Measurements from ENCODE around the gene MRPS10.

DNA sequence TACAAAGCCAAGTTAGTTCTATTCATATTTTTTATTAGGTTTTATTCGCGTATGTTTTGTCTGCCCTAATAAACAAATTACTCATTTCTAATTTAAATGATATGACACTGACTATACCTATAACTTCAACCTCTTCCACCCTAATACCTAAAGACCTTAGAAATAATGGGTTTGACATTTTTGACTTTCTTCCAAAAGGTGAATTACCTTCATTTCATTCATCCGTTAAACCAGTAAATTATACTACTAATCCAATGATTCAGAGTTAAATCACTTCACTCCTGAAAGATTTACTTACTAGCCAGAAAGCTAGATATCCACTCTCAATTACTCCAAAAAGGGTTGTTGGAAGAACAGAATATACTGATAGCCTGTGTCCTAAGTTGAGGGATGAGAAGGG lies 5.2 kb downstream of the MRPS10 start:
- TF ChIP-seq, protein P1, sequence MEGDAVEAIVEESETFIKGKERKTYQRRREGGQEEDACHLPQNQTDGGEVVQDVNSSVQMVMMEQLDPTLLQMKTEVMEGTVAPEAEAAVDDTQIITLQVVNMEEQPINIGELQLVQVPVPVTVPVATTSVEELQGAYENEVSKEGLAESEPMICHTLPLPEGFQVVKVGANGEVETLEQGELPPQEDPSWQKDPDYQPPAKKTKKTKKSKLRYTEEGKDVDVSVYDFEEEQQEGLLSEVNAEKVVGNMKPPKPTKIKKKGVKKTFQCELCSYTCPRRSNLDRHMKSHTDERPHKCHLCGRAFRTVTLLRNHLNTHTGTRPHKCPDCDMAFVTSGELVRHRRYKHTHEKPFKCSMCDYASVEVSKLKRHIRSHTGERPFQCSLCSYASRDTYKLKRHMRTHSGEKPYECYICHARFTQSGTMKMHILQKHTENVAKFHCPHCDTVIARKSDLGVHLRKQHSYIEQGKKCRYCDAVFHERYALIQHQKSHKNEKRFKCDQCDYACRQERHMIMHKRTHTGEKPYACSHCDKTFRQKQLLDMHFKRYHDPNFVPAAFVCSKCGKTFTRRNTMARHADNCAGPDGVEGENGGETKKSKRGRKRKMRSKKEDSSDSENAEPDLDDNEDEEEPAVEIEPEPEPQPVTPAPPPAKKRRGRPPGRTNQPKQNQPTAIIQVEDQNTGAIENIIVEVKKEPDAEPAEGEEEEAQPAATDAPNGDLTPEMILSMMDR (IDR thresholded peaks at IDR 0.05) = no peak
- TF ChIP-seq TCF7L2 (IDR thresholded peaks at IDR 0.05; ENCODE audit: low read depth, low read length) = no peak
- TF ChIP-seq POLR2AphosphoS5 (IDR thresholded peaks at IDR 0.05; ENCODE audit: low read depth, low read length) = no peak

All from Panc1 (cell line).